Measurements from ENCODE around the gene ZNF783. TPM values are rescaled to one million over a fixed set of nuclear protein-coding genes. Genes with fewer than 3 reads are reported as not detected.
"Not testable (repeated sequence)": the region's sequence is repeated elsewhere in the genome, so short reads cannot be mapped to it uniquely, and the experiment has no call there.

Gene ZNF783
- total RNA-seq, 3 donors from 2014 or later: 9.2 to 18.2 (median 12.9) TPM

- Histone ChIP-seq H3K4me1 (ENCODE audit: low read depth) (no peaks in the 10 kb centered on the region), H3K9me3 (no peaks in the 10 kb centered on the region), H3K36me3 (ENCODE audit: low read depth) (no peaks in the 10 kb centered on the region), H3K4me3 (no peak overlapping the region)
- TF ChIP-seq, protein P1, sequence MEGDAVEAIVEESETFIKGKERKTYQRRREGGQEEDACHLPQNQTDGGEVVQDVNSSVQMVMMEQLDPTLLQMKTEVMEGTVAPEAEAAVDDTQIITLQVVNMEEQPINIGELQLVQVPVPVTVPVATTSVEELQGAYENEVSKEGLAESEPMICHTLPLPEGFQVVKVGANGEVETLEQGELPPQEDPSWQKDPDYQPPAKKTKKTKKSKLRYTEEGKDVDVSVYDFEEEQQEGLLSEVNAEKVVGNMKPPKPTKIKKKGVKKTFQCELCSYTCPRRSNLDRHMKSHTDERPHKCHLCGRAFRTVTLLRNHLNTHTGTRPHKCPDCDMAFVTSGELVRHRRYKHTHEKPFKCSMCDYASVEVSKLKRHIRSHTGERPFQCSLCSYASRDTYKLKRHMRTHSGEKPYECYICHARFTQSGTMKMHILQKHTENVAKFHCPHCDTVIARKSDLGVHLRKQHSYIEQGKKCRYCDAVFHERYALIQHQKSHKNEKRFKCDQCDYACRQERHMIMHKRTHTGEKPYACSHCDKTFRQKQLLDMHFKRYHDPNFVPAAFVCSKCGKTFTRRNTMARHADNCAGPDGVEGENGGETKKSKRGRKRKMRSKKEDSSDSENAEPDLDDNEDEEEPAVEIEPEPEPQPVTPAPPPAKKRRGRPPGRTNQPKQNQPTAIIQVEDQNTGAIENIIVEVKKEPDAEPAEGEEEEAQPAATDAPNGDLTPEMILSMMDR (IDR thresholded peaks at IDR 0.05): no peak
- intact Hi-C loops (cut with DNase I, micrococcal nuclease): no loop called here
- ATAC-seq (no peak), DNase-seq (no peak)
Observed at GRCh38 chr7:149220534-149220933, 41.5 kb upstream of the ZNF783 start.

GRCh38 chr7:149223176-149223575 is 38.8 kb upstream of the ZNF783 start:
- no peaks in the 10 kb centered on the region for H3K4me1 ChIP-seq (ENCODE audit: low read depth)
- no peaks in the 10 kb centered on the region for H3K9me3 ChIP-seq
- no peak for ATAC-seq
- intact Hi-C loops (cut with DNase I, micrococcal nuclease): no loop called here
- no peak overlapping the region for H3K4me3 ChIP-seq
- TF ChIP-seq, protein P1 (IDR thresholded peaks at IDR 0.05): no peak
- no peak for DNase-seq
- H3K36me3 ChIP-seq (ENCODE audit: low read depth): no peaks in the 10 kb centered on the region

- H3K4me1 ChIP-seq (ENCODE audit: low read depth): no peaks in the 10 kb centered on the region
- no peaks in the 10 kb centered on the region for H3K9me3 ChIP-seq
- no peaks in the 10 kb centered on the region for H3K36me3 ChIP-seq (ENCODE audit: low read depth)
- DNase-seq: no peak
- TF ChIP-seq, protein P1 (IDR thresholded peaks at IDR 0.05): no peak
- ATAC-seq: no peak
- intact Hi-C loops (cut with DNase I, micrococcal nuclease): no loop called here
- H3K4me3 ChIP-seq: no peak overlapping the region
Observed at GRCh38 chr7:149223761-149224160, 38.2 kb upstream of the ZNF783 start.

- no peak for ATAC-seq
- TF ChIP-seq, protein P1 (IDR thresholded peaks at IDR 0.05): no peak
- no peak for DNase-seq
- Histone ChIP-seq H3K9me3 (no peaks in the 10 kb centered on the region), H3K4me1 (ENCODE audit: low read depth) (no peaks in the 10 kb centered on the region), H3K36me3 (ENCODE audit: low read depth) (no peaks in the 10 kb centered on the region), H3K4me3 (no peak overlapping the region)
- intact Hi-C loops (cut with DNase I, micrococcal nuclease): no loop called here
Observed at GRCh38 chr7:149224352-149224751, 37.6 kb upstream of the ZNF783 start.

DNA sequence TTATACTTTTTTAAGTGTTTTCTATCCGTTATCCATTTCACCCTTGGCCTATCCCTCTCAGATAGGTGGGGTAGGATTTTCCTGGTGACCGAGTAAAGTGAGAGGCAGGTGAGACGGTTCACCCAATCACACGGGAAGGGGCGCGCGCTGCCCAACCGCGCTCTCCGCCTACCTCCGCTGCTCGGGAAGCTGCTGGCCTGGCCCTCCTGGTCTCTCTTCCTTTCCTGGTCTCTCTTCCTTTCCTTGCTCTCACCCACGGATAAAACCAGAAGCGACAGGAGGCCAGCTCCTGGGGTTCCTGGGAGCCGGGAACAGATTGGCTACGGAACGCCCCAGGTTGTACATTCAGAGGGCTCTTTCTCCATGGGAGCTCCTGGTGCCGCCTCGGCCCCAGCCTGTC is 36.9 kb upstream of the ZNF783 start:
- TF ChIP-seq, protein P1 (IDR thresholded peaks at IDR 0.05): no peak
- Histone ChIP-seq H3K9me3 (no peaks in the 10 kb centered on the region), H3K36me3 (ENCODE audit: low read depth) (no peaks in the 10 kb centered on the region), H3K4me3 (no peak overlapping the region), H3K4me1 (ENCODE audit: low read depth) (no peaks in the 10 kb centered on the region)
- intact Hi-C loops (cut with DNase I, micrococcal nuclease): no loop called here
- ATAC-seq (no peak), DNase-seq (no peak)

DNA sequence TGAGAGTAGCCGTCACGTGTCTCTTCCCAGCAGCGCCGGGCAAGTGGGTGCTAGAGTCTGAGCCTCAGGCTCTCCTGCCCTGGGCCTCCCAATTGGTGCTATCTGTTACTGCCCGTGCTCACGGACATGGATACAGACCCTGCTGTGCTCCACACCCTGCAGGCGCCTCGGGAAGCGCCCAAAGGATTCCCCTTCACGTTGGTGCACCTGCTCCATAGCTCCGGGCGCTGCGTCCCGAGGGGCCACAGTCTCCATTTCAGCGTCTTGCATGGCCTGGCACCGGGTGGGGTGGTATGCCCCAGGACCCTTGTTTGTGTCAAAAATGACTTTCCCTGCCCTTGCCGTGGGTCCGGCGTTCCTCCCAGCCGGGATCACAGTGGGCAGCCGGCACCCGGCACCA is 36.3 kb upstream of the ZNF783 start:
- Histone ChIP-seq H3K4me3 (no peak overlapping the region), H3K36me3 (ENCODE audit: low read depth) (no peaks in the 10 kb centered on the region), H3K4me1 (ENCODE audit: low read depth) (no peaks in the 10 kb centered on the region), H3K9me3 (no peaks in the 10 kb centered on the region)
- intact Hi-C loops (cut with DNase I, micrococcal nuclease): no loop called here
- DNase-seq (no peak), ATAC-seq (no peak)
- TF ChIP-seq, protein P1 (IDR thresholded peaks at IDR 0.05): no peak

GRCh38 chr7:149226366-149226765 is 35.6 kb upstream of the ZNF783 start:
- ATAC-seq; H3K36me3 ChIP-seq (ENCODE audit: low read depth); H3K9me3 ChIP-seq; intact Hi-C loops (cut with DNase I, micrococcal nuclease); DNase-seq; H3K4me1 ChIP-seq (ENCODE audit: low read depth); H3K4me3 ChIP-seq: not testable (repeated sequence)

All from mucosa of descending colon (tissue), 3 donors.